HL-60 (cell line): Measurements from ENCODE around the gene CAMK2B.

Experiments used
- CTCF ChIP-seq: IDR thresholded peaks from one replicate; pipeline ENCODE4 v1.5.1; 2011; ENCODE audit warnings: low read length, control low read depth, inconsistent platforms; ENCODE audit not compliant: insufficient read depth
- POLR2AphosphoS5 ChIP-seq: IDR thresholded peaks from 2 replicates; pipeline ENCODE4 v1.6.1; 2012; ENCODE audit warnings: low read depth

GRCh38 chr7:44324204-44324480, 1.3 kb downstream of the CAMK2B start:
- TF ChIP-seq CTCF (no peak), POLR2AphosphoS5 (no peak)
